Gastroesophageal sphincter (tissue), 4 donors: ENCODE measurements around the gene ANP32A. TPM values are rescaled to one million over a fixed set of nuclear protein-coding genes. Genes with fewer than 3 reads are reported as not detected.
"Not testable (repeated sequence)": the region's sequence is repeated elsewhere in the genome, so short reads cannot be mapped to it uniquely, and the experiment has no call there.

Experiments
- ATAC-seq: fragments of 150-250 bp; one replicate; pipeline ENCODE4 v1.9.1; 2016; ENCODE audit warnings: mild to moderate bottlenecking, moderate library complexity
- H3K27ac ChIP-seq, 4 donors: fragments of 200-600 bp; sonication (generic) in 3 of 4; 1 replicate in 3 of 4; 2 replicates in 1 of 4; pipeline ENCODE4 v1.5.1; 2016 to 2019
- H3K27me3 ChIP-seq: fragments of 200-600 bp; sonication (generic); one replicate; pipeline ENCODE4 v1.5.1; 2019
- H3K36me3 ChIP-seq, 2 donors: fragments of 200-600 bp; sonication (generic); one replicate each; pipeline ENCODE4 v1.5.1; 2019; ENCODE audit warnings: control low read depth in 1 of 2
- H3K4me1 ChIP-seq, 3 donors: fragments of 200-600 bp; sonication (generic); 1 replicate in 2 of 3; 2 replicates in 1 of 3; pipeline ENCODE4 v1.5.1; 2016 to 2019; ENCODE audit warnings: control low read depth in 2 of 3
- H3K4me3 ChIP-seq, 2 donors: fragments of 200-600 bp; sonication (generic); one replicate each; pipeline ENCODE4 v1.5.1; 2019; ENCODE audit warnings: mild to moderate bottlenecking in 1 of 2, moderate library complexity in 1 of 2
- H3K9me3 ChIP-seq, 3 donors: fragments of 200-600 bp; sonication (generic); one replicate each; pipeline ENCODE4 v1.5.1; 2017 to 2019; ENCODE audit warnings: control low read depth in 2 of 3
- EP300 ChIP-seq: sonication (generic); formaldehyde crosslinking; IDR thresholded peaks from one replicate; pipeline ENCODE4 v1.6.1; 2017; ENCODE audit warnings: antibody characterized with exemption, mild to moderate bottlenecking
- POLR2A ChIP-seq, 2 donors: fragments of 450-650 bp; IDR thresholded peaks; one replicate each; pipeline ENCODE4 v1.6.1; 2017; ENCODE audit warnings: antibody characterized with exemption in 2 of 2, mild to moderate bottlenecking in 2 of 2, moderate library complexity in 1 of 2
- POLR2AphosphoS5 ChIP-seq: sonication (generic); formaldehyde crosslinking; IDR thresholded peaks from one replicate; pipeline ENCODE4 v1.6.1; 2017; ENCODE audit warnings: antibody characterized with exemption
- WGBS, 2 donors: methylation state at CpG; one replicate each; pipeline ENCODE4 v1.1.5; 2018; ENCODE audit warnings: low coverage in 1 of 2; 5-methylcytosine and 5-hydroxymethylcytosine counted together
- total RNA-seq, 4 donors: library from RNA; depleted of rRNA; stranded (reverse); fragments of >200 nt; gene quantifications; one replicate each; pipeline ENCODE4 v1.1.0, GENCODE V29; 2016
- TF ChIP-seq, protein P1 (sequence below), 4 experiments: fragments of 200-600 bp in 2 of 4; fragments of 450-650 bp in 2 of 4; sonication (generic) in 1 of 4; IDR thresholded peaks; one replicate each; pipeline ENCODE4 v1.5.1; 2017 to 2019; ENCODE audit warnings: antibody characterized with exemption in 4 of 4, mild to moderate bottlenecking in 2 of 4, moderate library complexity in 2 of 4

ANP32A gene
- total RNA-seq, 4 donors from 2014 or later: 42.4 to 75.0 (median 55.6) TPM

DNA sequence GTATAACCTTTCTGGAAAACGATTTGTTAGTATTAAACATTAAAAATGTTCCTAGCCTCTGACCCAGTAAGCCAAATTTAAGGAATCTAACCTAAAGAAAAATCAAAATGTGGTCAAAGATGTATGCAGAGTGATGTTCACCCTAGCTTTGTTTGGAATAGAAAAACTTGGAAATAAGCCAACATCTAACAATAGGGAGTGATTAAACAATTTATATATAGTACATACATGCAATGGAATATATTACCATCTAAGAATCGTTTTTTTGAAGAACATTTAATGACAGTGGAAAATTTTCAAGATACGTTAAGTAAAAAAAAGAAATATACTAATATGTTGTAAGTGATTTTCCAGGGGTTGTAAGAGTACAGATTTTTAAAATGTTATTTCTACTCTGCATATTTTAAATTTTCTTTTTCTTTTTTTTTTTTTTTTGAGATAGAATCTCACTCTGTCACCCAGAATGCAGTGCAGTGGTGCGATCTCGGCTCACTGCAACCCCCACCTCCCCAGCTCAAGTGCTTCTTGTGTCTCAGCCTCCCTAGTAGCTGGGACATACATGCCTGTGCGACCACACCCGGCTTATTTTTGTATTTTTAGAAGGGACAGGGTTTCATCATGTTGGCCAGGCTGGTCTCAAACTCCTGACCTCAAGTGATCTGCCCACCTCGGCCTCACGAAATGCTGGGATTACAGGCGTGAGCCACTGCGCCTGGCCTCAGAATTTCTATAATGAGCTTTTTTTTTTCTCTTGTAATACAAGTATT, 54.9 kb downstream of the ANP32A start:
- Histone ChIP-seq H3K27me3 (no peaks in the 10 kb centered on the region), H3K36me3 (no peaks in the 10 kb centered on the region), H3K9me3 (no peaks in the 10 kb centered on the region), H3K27ac (no peak overlapping the region), H3K4me1 (no peaks in the 10 kb centered on the region), H3K4me3 (no peak overlapping the region)
- ATAC-seq: no peak
- 68 to 69% methylated on average over 10 to 11 of the region's 11 CpGs for WGBS, 2 donors
- TF ChIP-seq POLR2AphosphoS5 (no peak), POLR2A (IDR thresholded peaks at IDR 0.05) (no peak), EP300 (no peak)
- TF ChIP-seq, protein P1, sequence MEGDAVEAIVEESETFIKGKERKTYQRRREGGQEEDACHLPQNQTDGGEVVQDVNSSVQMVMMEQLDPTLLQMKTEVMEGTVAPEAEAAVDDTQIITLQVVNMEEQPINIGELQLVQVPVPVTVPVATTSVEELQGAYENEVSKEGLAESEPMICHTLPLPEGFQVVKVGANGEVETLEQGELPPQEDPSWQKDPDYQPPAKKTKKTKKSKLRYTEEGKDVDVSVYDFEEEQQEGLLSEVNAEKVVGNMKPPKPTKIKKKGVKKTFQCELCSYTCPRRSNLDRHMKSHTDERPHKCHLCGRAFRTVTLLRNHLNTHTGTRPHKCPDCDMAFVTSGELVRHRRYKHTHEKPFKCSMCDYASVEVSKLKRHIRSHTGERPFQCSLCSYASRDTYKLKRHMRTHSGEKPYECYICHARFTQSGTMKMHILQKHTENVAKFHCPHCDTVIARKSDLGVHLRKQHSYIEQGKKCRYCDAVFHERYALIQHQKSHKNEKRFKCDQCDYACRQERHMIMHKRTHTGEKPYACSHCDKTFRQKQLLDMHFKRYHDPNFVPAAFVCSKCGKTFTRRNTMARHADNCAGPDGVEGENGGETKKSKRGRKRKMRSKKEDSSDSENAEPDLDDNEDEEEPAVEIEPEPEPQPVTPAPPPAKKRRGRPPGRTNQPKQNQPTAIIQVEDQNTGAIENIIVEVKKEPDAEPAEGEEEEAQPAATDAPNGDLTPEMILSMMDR (IDR thresholded peaks at IDR 0.05): no peak

DNA sequence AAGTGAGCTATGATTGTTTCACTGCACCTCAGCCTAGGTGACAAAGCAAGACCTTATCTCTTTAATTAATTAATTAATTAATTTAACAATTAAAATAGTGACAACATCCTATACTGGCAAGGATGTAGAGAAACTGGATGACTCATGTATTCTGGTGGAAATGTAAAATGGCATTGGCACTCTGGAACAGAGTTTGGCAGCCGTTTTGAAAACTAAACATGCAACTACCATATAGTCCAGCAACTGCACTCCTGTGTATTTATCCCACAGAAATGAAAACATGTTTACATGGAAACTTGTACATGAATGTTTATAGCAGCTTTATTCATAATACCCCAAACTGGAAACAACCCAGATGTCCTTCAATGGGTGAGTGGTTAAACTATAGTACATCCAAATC, 56.6 kb downstream of the ANP32A start:
- Histone ChIP-seq H3K27me3 (peaks cover under 1% of the 10 kb centered on the region), H3K9me3 (no peaks in the 10 kb centered on the region), H3K4me1 (no peaks in the 10 kb centered on the region), H3K27ac (no peak overlapping the region), H3K4me3 (no peak overlapping the region), H3K36me3 (no peaks in the 10 kb centered on the region)
- WGBS, 2 donors: 38 to 64% methylated on average over 1 of the region's 1 CpG
- TF ChIP-seq, protein P1 (IDR thresholded peaks at IDR 0.05): no peak
- TF ChIP-seq POLR2AphosphoS5: no peak
- no peak for TF ChIP-seq EP300
- no peak for TF ChIP-seq POLR2A (IDR thresholded peaks at IDR 0.05)
- ATAC-seq: no peak

DNA sequence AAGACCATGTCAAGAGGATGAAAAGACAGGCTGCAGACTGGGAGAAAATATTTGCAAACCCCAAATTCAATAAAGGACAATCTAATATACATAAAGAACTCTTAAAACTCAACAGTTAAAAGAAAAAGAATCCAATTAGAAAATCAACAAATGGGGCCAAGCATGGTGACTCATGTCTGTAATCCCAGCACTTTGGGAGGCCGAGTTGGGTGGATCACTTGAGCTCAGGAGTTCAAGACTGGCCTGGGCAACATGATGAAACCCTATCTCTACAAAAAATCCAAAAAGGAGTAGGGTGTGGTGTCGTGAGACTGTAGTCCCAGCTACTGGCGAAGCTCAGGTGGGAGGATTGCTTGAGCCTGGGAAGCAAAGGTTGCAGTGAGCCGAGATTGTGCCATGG, 57.6 kb downstream of the ANP32A start:
- Histone ChIP-seq H3K9me3 (no peaks in the 10 kb centered on the region), H3K4me1 (no peaks in the 10 kb centered on the region), H3K27me3 (peaks cover 7% of the 10 kb centered on the region), H3K27ac (no peak overlapping the region), H3K36me3 (no peaks in the 10 kb centered on the region), H3K4me3 (no peak overlapping the region)
- TF ChIP-seq EP300: no peak
- TF ChIP-seq, protein P1 (IDR thresholded peaks at IDR 0.05): no peak
- no peak for TF ChIP-seq POLR2A (IDR thresholded peaks at IDR 0.05)
- TF ChIP-seq POLR2AphosphoS5: no peak
- ATAC-seq: no peak
- 82% methylated on average over 3 to 4 of the region's 4 CpGs for WGBS, 2 donors

DNA sequence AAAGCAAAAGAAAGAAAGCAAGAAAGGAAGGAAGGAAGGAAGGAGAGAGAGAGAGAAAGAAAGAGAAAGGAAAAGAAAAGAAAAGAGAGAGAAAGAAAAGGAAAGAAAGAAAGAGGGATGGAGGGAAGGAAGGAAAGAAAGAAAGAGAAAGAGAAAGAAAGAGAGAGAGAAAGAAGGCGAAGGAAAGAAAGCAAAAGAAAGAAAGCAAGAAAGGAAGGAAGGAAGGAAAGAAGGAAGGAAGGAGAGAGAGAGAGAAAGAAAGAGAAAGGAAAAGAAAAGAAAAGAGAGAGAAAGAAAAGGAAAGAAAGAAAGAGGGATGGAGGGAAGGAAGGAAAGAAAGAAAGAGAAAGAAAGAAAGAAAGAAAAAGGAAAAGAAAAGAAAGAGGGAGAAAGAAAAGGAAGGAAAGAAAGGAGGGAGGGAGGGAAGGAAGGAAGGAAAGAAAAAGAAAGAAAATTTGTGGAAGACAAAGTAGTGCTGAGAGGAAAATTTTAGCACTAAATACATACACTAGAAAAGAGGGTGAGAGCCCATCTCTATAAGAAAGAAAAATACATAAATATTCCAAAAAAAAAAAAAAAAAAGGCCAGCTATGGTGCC, 60.6 kb downstream of the ANP32A start:
- H3K27me3 ChIP-seq, ATAC-seq, H3K36me3 ChIP-seq, H3K4me1 ChIP-seq, H3K27ac ChIP-seq, H3K4me3 ChIP-seq, H3K9me3 ChIP-seq: not testable (repeated sequence)
- WGBS, 2 donors: 67 to 91% methylated on average over 1 of the region's 1 CpG

DNA sequence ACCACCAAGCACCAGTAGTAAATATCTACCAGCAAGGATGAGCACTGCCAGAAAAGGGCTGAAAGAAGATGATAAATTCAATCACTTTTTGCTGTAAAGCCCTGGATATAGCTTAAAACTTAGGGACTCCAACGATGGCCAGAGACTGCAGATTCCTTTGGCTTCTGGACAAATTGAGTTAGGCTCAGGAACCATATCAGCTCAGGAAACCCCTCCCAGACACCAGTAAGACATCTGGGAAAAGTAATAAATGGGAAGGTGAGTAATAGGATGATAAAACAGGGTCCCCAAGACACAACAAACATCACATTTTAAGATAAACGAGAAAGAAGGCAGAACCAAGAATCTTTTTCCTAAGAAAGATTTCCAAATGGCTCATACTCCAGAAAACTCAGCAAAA, 65.0 kb downstream of the ANP32A start:
- 18 to 40% methylated on average over 2 of the region's 2 CpGs for WGBS, 2 donors
- H3K4me3 ChIP-seq: no peak overlapping the region
- H3K9me3 ChIP-seq: no peaks in the 10 kb centered on the region
- H3K4me1 ChIP-seq: no peaks in the 10 kb centered on the region
- no peak for ATAC-seq
- TF ChIP-seq POLR2A (IDR thresholded peaks at IDR 0.05): no peak
- TF ChIP-seq, protein P1 (IDR thresholded peaks at IDR 0.05): no peak
- no peak for TF ChIP-seq EP300
- no peak for TF ChIP-seq POLR2AphosphoS5
- no peaks in the 10 kb centered on the region for H3K36me3 ChIP-seq
- peaks cover 7% of the 10 kb centered on the region for H3K27me3 ChIP-seq
- no peak overlapping the region for H3K27ac ChIP-seq
